ENCODE data around the gene ABLIM2.
A peak's percentile ranks its signal among the peaks of the same experiment; 100 is the strongest.

The ABLIM2 gene

GRCh38 chr4:8158710-8159536 is at the start of gene ABLIM2:
Gene ABLIM2 (minus strand): TSS chr4:8158813. CDS start chr4:8158689, 124 bp downstream.
- ATAC-seq = peak; percentile 99

- no peak for ATAC-seq
Observed at GRCh38 chr4:8207314-8207713, 48.7 kb upstream of the ABLIM2 start.

GRCh38 chr4:8205749-8206611 is 47.4 kb upstream of the ABLIM2 start:
- no peak for ATAC-seq

GRCh38 chr4:8205241-8205707 is 46.7 kb upstream of the ABLIM2 start:
- no peak for ATAC-seq

GRCh38 chr4:8204576-8205227 is 46.1 kb upstream of the ABLIM2 start:
- no peak for ATAC-seq

GRCh38 chr4:8203817-8204216 is 45.2 kb upstream of the ABLIM2 start:
- no peak for ATAC-seq

- no peak for ATAC-seq
Observed at GRCh38 chr4:8203052-8203401, 44.4 kb upstream of the ABLIM2 start.

- ATAC-seq = no peak
Observed at GRCh38 chr4:8202108-8203051, 43.8 kb upstream of the ABLIM2 start.

GRCh38 chr4:8201321-8201781 is 42.7 kb upstream of the ABLIM2 start:
- peak; percentile 52 to 70 for ATAC-seq

- peak; percentile 23 to 36 for ATAC-seq
Observed at GRCh38 chr4:8200302-8200975, 41.8 kb upstream of the ABLIM2 start.

- peak; percentile 24 to 26 for ATAC-seq
Observed at GRCh38 chr4:8199594-8200301, 41.1 kb upstream of the ABLIM2 start.

GRCh38 chr4:8198906-8199593 is 40.4 kb upstream of the ABLIM2 start, which contains the start of gene SH3TC1:
Gene SH3TC1 (plus strand): TSS chr4:8199290. CDS start chr4:8205195, 5,905 bp downstream.
- ATAC-seq = peak; percentile 77 to 82

GRCh38 chr4:8198206-8198905 is 39.7 kb upstream of the ABLIM2 start:
- no peak for ATAC-seq

GRCh38 chr4:8197521-8197920 is 38.9 kb upstream of the ABLIM2 start:
- no peak for ATAC-seq

GRCh38 chr4:8195841-8196458 is 37.3 kb upstream of the ABLIM2 start:
- ATAC-seq = no peak

GRCh38 chr4:8195431-8195830 is 36.8 kb upstream of the ABLIM2 start:
- ATAC-seq = no peak

GRCh38 chr4:8194306-8195242 is 36.0 kb upstream of the ABLIM2 start:
- no peak for ATAC-seq
